ENCODE results near the gene FGA.

DNA sequence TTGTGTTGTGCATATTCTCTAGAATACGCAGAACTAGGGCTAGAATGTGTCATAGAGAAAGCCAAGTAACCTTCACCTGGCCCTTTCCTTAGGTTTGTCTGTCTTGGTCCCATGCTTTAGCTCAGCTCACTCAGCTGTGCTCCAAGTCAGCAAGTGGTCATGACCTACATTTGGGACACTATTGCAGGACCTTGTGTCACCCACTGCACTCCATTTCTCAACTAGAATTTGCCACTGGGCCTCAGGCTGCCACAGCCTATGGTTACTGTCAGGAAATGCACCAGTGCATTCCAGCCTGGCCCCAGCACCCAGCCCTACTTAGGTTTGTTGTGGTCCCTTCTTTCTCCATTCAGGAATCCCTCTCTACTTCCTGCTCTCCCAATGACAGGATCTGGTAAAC, 29.6 kb upstream of the FGA start:
- TF ChIP-seq POLR2AphosphoS5 (IDR thresholded peaks at IDR 0.05; ENCODE audit: low read depth, low read length) (no peak), POLR2A (IDR thresholded peaks at IDR 0.05; ENCODE audit: low read depth, low read length) (no peak), POU2F2 (IDR thresholded peaks at IDR 0.05; ENCODE audit: low read depth, low read length) (no peak), SPI1 (IDR thresholded peaks at IDR 0.05; ENCODE audit: low read depth, low read length) (no peak), PAX5 (IDR thresholded peaks at IDR 0.05; ENCODE audit: insufficient read depth, low read length, severe bottlenecking) (no peak), TAF1 (IDR thresholded peaks at IDR 0.05; ENCODE audit: low read depth, low read length) (no peak)

Measured in GM12891 (cell line).